H9 (cell line): ENCODE results near the gene NBEA. TPM values are rescaled to one million over a fixed set of nuclear protein-coding genes. Genes with fewer than 3 reads are reported as not detected.

Source experiments
- DNase-seq: peaks from one replicate; pipeline ENCODE4 v3.0.0-alpha.2; 2017
- H2AFZ ChIP-seq: one replicate; pipeline ENCODE4 v1.6.1; 2013; ENCODE audit warnings: mild to moderate bottlenecking, low read length, control low read depth, moderate library complexity
- H2AK5ac ChIP-seq: 2 replicates; pipeline ENCODE4 v1.6.1; 2013; ENCODE audit warnings: low read length, control low read depth, mixed read lengths; ENCODE audit not compliant: insufficient read length
- H2BK120ac ChIP-seq: one replicate; pipeline ENCODE4 v1.6.1; 2013; ENCODE audit warnings: low read depth, mild to moderate bottlenecking, low read length, control low read depth, inconsistent platforms; ENCODE audit not compliant: poor library complexity, severe bottlenecking
- H2BK12ac ChIP-seq: 2 replicates; pipeline ENCODE4 v1.6.1; 2013; ENCODE audit warnings: low read length, control low read depth, mixed read lengths, low read depth; ENCODE audit not compliant: insufficient read length
- H2BK15ac ChIP-seq: 2 replicates; pipeline ENCODE4 v1.6.1; 2013; ENCODE audit warnings: low read depth, low read length, control low read depth
- H2BK20ac ChIP-seq: one replicate; pipeline ENCODE4 v1.6.1; 2013; ENCODE audit warnings: low read depth, mild to moderate bottlenecking, low read length, control low read depth, inconsistent platforms; ENCODE audit not compliant: poor library complexity, severe bottlenecking
- H2BK5ac ChIP-seq: 2 replicates; pipeline ENCODE4 v1.6.1; 2013; ENCODE audit warnings: low read length, control low read depth, mixed read lengths; ENCODE audit not compliant: insufficient read length
- H3K14ac ChIP-seq: 2 replicates; pipeline ENCODE4 v1.6.1; 2013; ENCODE audit warnings: low read length, control low read depth; ENCODE audit not compliant: insufficient read depth
- H3K18ac ChIP-seq: 2 replicates; pipeline ENCODE4 v1.6.1; 2013; ENCODE audit warnings: low read depth, mild to moderate bottlenecking, mixed read lengths, low read length, control low read depth; ENCODE audit not compliant: insufficient read length
- H3K23ac ChIP-seq: 2 replicates; pipeline ENCODE4 v1.6.1; 2013; ENCODE audit warnings: low read length, control low read depth, mixed read lengths, low read depth; ENCODE audit not compliant: insufficient read length
- H3K23me2 ChIP-seq: 2 replicates; pipeline ENCODE4 v1.6.1; 2013; ENCODE audit warnings: low read depth, mild to moderate bottlenecking, mixed read lengths, low read length, control low read depth; ENCODE audit not compliant: insufficient read length, poor library complexity, severe bottlenecking
- H3K27ac ChIP-seq: 2 replicates; pipeline ENCODE4 v1.5.1; 2013; ENCODE audit warnings: low read length, control low read depth, mixed read lengths, low read depth; ENCODE audit not compliant: insufficient read length
- H3K27me3 ChIP-seq: 2 replicates; pipeline ENCODE4 v1.6.1; 2013; ENCODE audit warnings: low read length, control low read depth, inconsistent platforms; ENCODE audit not compliant: insufficient read depth
- H3K4ac ChIP-seq: 2 replicates; pipeline ENCODE4 v1.6.1; 2013; ENCODE audit warnings: low read depth, mild to moderate bottlenecking, control low read depth, inconsistent platforms, low read length, moderate library complexity
- H3K4me1 ChIP-seq: 2 replicates; pipeline ENCODE4 v1.6.1; 2013; ENCODE audit warnings: low read length, control low read depth, inconsistent platforms; ENCODE audit not compliant: insufficient read depth
- H3K4me2 ChIP-seq: 2 replicates; pipeline ENCODE4 v1.6.1; 2013; ENCODE audit warnings: low read length, control low read depth, mixed read lengths; ENCODE audit not compliant: insufficient read length, insufficient read depth
- H3K56ac ChIP-seq: 2 replicates; pipeline ENCODE4 v1.6.1; 2013; ENCODE audit warnings: low read depth, mild to moderate bottlenecking, mixed read lengths, low read length, control low read depth; ENCODE audit not compliant: insufficient read length
- H3K79me1 ChIP-seq: 2 replicates; pipeline ENCODE4 v1.6.1; 2013; ENCODE audit warnings: low read depth, mild to moderate bottlenecking, moderate library complexity, low read length, control low read depth, inconsistent platforms; ENCODE audit not compliant: insufficient read depth, poor library complexity, severe bottlenecking
- H3K79me2 ChIP-seq: 2 replicates; pipeline ENCODE4 v1.6.1; 2013; ENCODE audit warnings: low read length, control low read depth, inconsistent platforms; ENCODE audit not compliant: insufficient read depth
- H3K9ac ChIP-seq: 2 replicates; pipeline ENCODE4 v1.6.1; 2013; ENCODE audit warnings: low read length, control low read depth, mixed read lengths; ENCODE audit not compliant: insufficient read length; ENCODE audit errors: extremely low read depth
- H3K9me3 ChIP-seq: one replicate; pipeline ENCODE4 v1.6.1; 2013; ENCODE audit warnings: low read depth, low read length, inconsistent platforms; ENCODE audit not compliant: control insufficient read depth
- H3T11ph ChIP-seq: one replicate; pipeline ENCODE4 v1.6.1; 2013; ENCODE audit warnings: mild to moderate bottlenecking, low read length, control low read depth, inconsistent platforms
- H4K20me1 ChIP-seq: one replicate; pipeline ENCODE4 v1.6.1; 2013; ENCODE audit not compliant: control insufficient read depth, insufficient read length, insufficient read depth
- H4K5ac ChIP-seq: 2 replicates; pipeline ENCODE4 v1.6.1; 2013; ENCODE audit warnings: low read depth, mild to moderate bottlenecking, mixed read lengths, low read length, control low read depth; ENCODE audit not compliant: insufficient read length
- H4K8ac ChIP-seq: replicated peaks from 2 replicates; pipeline ENCODE4 v1.6.1; 2013; ENCODE audit warnings: low read length, control low read depth, mixed read lengths, low read depth; ENCODE audit not compliant: insufficient read length
- H4K91ac ChIP-seq: 2 replicates; pipeline ENCODE4 v1.6.1; 2013; ENCODE audit warnings: low read depth, mild to moderate bottlenecking, moderate library complexity, mixed read lengths, low read length, control low read depth; ENCODE audit not compliant: insufficient read length
- H3K27ac Mint-ChIP-seq, 3 experiments: 2 replicates in 2 of 3; 3 replicates in 1 of 3; pipeline ENCODE4 v1.8.0; 2020 to 2021; ENCODE audit warnings: mixed read lengths in 3 of 3, mild to moderate bottlenecking in 1 of 3, moderate library complexity in 1 of 3
- H3K27me3 Mint-ChIP-seq: 2 replicates; pipeline ENCODE4 v1.8.0; 2021; ENCODE audit warnings: low read depth, mild to moderate bottlenecking, moderate library complexity, mixed read lengths
- H3K36me3 Mint-ChIP-seq, 3 experiments: 2 replicates in 2 of 3; 3 replicates in 1 of 3; pipeline ENCODE4 v1.8.0; 2020 to 2021; ENCODE audit warnings: low read depth in 3 of 3, mixed read lengths in 3 of 3; ENCODE audit not compliant: insufficient read depth in 1 of 3
- H3K4me1 Mint-ChIP-seq, 2 experiments: 2 replicates each; pipeline ENCODE4 v1.8.0; 2020; ENCODE audit warnings: mixed read lengths in 2 of 2
- H3K4me3 Mint-ChIP-seq, 2 experiments: 2 replicates in 1 of 2; 3 replicates in 1 of 2; pipeline ENCODE4 v1.8.0; 2020 to 2021; ENCODE audit warnings: mild to moderate bottlenecking in 2 of 2, mixed read lengths in 2 of 2, moderate library complexity in 1 of 2
- H3K9me3 Mint-ChIP-seq, 2 experiments: 2 replicates in 1 of 2; 3 replicates in 1 of 2; pipeline ENCODE4 v1.8.0; 2020; ENCODE audit warnings: mild to moderate bottlenecking in 2 of 2, mixed read lengths in 2 of 2, moderate library complexity in 1 of 2
- CTCF ChIP-seq: fragments of 200-600 bp; sonication (generic); conservative IDR thresholded peaks from 3 replicates; pipeline ENCODE4 v1.8.0; 2021; ENCODE audit warnings: antibody characterized with exemption, mild to moderate bottlenecking
- WGBS: extraction: QIAGEN DNeasy Blood & Tissue Kit; methylation state at CpG from one replicate; pipeline ENCODE4 v1.1.7; 2013; ENCODE audit warnings: missing lambda C conversion rate, low lambda C conversion rate, mixed read lengths; ENCODE audit not compliant: insufficient read length; ENCODE audit errors: extremely low coverage; 5-methylcytosine and 5-hydroxymethylcytosine counted together
- total RNA-seq: library from RNA; stranded (reverse); gene quantifications from 2 replicates; pipeline ENCODE4 v1.2.1, GENCODE V29; 2021

The NBEA gene
- total RNA-seq, 1 experiment from 2014 or later, result 17.3 TPM

- Histone ChIP-seq H2BK15ac (no peak overlapping the region), H3K9ac (no peak overlapping the region), H2BK12ac (no peak overlapping the region), H4K91ac (no peak overlapping the region), H2AK5ac (no peak overlapping the region), H3K9me3 (no peaks in the 10 kb centered on the region), H4K8ac (no peak overlapping the region), H3K23ac (no peak overlapping the region), H3K79me2 (no peaks in the 10 kb centered on the region), H3K27me3 (no peaks in the 10 kb centered on the region), H3K23me2 (no peaks in the 10 kb centered on the region), H3K18ac (no peak overlapping the region), H4K5ac (no peak overlapping the region), H2BK5ac (no peak overlapping the region), H2BK120ac (no peak overlapping the region), H3K79me1 (no peaks in the 10 kb centered on the region), H3K4me1 (no peaks in the 10 kb centered on the region), H2BK20ac (no peak overlapping the region), H4K20me1 (no peaks in the 10 kb centered on the region), H3K27ac (no peak overlapping the region), H3K4ac (no peak overlapping the region), H3K4me2 (no peak overlapping the region), H3T11ph (no peak overlapping the region), H3K56ac (no peak overlapping the region), H3K14ac (no peak overlapping the region), H2AFZ (no peak overlapping the region)
- Mint-ChIP-seq H3K9me3 (no peaks in the 10 kb centered on the region), H3K4me3 (no peak overlapping the region), H3K4me1 (peaks cover 0 to 5% of the 10 kb centered on the region in 2 experiments; a peak in 1 of 4 replicates), H3K27me3 (no peaks in the 10 kb centered on the region), H3K36me3 (no peaks in the 10 kb centered on the region; a peak in 1 of 7 replicates), H3K27ac (peak overlapping the region in 1 of 3 experiments; percentile 48; a peak in 1 of 7 replicates)
- no CpG with 5 or more reads among the region's 10 CpGs for WGBS
- TF ChIP-seq CTCF, result no peak
- DNase-seq, result no peak
Measured at GRCh38 chr13:35527451-35527850, 585.4 kb downstream of the NBEA start.
